Smooth muscle cell (in vitro differentiated cells): ENCODE measurements around the gene ASAP2. TPM values are rescaled to one million over a fixed set of nuclear protein-coding genes. Genes with fewer than 3 reads are reported as not detected.

Experiments used
- DNase-seq: peaks from one replicate; lab custom pipeline; 2025; ENCODE audit not compliant: unreplicated experiment; lab: John Stamatoyannopoulos, UW
- H2AFZ ChIP-seq: fragments of 200-600 bp; sonication (generic); 2 replicates; pipeline ENCODE4 v1.6.0; 2016; ENCODE audit warnings: antibody characterized with exemption, low read depth, mild to moderate bottlenecking
- H3F3A ChIP-seq: fragments of 200-600 bp; sonication (generic); 2 replicates; pipeline ENCODE4 v1.6.0; 2017; ENCODE audit warnings: antibody characterized with exemption, low read depth
- H3K27ac ChIP-seq: fragments of 200-600 bp; sonication (generic); 2 replicates; pipeline ENCODE4 v1.5.1; 2016; ENCODE audit warnings: low read depth, mild to moderate bottlenecking
- H3K27me3 ChIP-seq: fragments of 200-600 bp; sonication (generic); 2 replicates; pipeline ENCODE4 v1.6.1; 2016; ENCODE audit warnings: low read depth, mild to moderate bottlenecking
- H3K36me3 ChIP-seq: fragments of 200-600 bp; sonication (generic); 2 replicates; pipeline ENCODE4 v1.5.1; 2016; ENCODE audit warnings: low read depth
- H3K4me1 ChIP-seq: fragments of 200-600 bp; sonication (generic); 2 replicates; pipeline ENCODE4 v1.5.1; 2016; ENCODE audit warnings: low read depth
- H3K4me2 ChIP-seq: fragments of 200-600 bp; sonication (generic); 2 replicates; pipeline ENCODE4 v1.6.0; 2016; ENCODE audit warnings: mild to moderate bottlenecking
- H3K4me3 ChIP-seq: fragments of 200-600 bp; sonication (generic); 2 replicates; pipeline ENCODE4 v1.5.1; 2016; ENCODE audit warnings: mild to moderate bottlenecking
- H3K79me2 ChIP-seq: fragments of 200-600 bp; sonication (generic); 2 replicates; pipeline ENCODE4 v1.6.0; 2016; ENCODE audit warnings: low read depth, mild to moderate bottlenecking
- H3K9ac ChIP-seq: fragments of 200-600 bp; sonication (generic); 2 replicates; pipeline ENCODE4 v1.6.0; 2016; ENCODE audit warnings: low read depth
- H3K9me3 ChIP-seq: fragments of 200-600 bp; sonication (generic); replicated peaks from 2 replicates; pipeline ENCODE4 v1.5.1; 2016; ENCODE audit warnings: low read depth
- H4K20me1 ChIP-seq: fragments of 200-600 bp; sonication (generic); 2 replicates; pipeline ENCODE4 v1.6.0; 2016; ENCODE audit warnings: low read depth
- whole genome bisulfite sequencing: methylation state at CpG from one replicate; pipeline ENCODE4 v1.1.7; 2016; ENCODE audit warnings: low lambda C conversion rate; 5-methylcytosine and 5-hydroxymethylcytosine counted together
- polyA plus RNA-seq: library from polyadenylated mRNA; unstranded; fragments of >200 nt; fragmentation: Nextera tagmentation; extraction: Ambion mirVana; gene quantifications from 2 replicates; pipeline ENCODE4 v1.2.1, GENCODE V29; 2016
- total RNA-seq: library from RNA; depleted of rRNA; stranded (reverse); fragments of >200 nt; gene quantifications from 2 replicates; pipeline ENCODE4 v1.2.3, GENCODE V29; 2014
- TF ChIP-seq, protein P1 (sequence below): fragments of 200-600 bp; sonication (generic); IDR thresholded peaks from 2 replicates; pipeline ENCODE4 v1.5.1; 2017; ENCODE audit warnings: borderline replicate concordance, mild to moderate bottlenecking, antibody characterized with exemption; ENCODE audit not compliant: insufficient read depth, poor library complexity, severe bottlenecking

The ASAP2 gene
- total and polyA plus RNA-seq, 2 experiments from 2014 or later: 8.8 to 23.1 TPM

DNA sequence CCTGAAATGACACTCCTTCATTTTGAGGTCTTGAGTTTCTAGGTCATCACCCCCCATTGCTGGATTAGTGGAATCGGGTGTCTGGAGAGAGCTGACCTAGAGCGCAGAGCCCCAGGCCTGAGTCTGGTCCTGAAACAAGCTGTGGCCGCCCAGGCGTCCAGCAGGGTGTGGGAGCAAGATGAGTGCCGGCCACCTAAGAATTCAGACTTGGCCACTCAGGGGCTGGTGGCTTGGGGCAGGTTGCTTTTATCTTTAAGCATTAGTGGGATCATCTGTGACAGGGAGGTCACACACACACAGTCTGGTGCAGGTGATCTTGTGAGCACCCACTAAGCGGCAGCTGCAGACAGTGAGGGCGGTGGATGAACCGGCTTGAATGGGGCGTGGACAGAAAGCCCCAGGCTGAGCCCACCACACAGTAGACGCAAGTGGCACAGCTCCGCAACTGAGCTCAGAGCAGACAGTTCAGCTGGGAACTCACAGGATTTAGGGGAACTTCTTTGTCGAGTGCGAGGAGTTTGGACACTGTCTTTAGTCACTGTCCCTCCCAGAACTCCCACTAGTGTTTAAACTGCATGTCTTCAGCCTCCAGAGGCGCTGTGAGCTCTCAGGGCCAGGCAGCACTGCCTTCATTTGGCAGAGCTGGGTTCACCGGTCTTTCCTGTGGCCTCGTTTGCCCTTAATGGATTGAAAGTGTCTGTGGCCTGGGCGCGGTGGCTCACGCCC lies 195.2 kb downstream of the ASAP2 start:
- Histone ChIP-seq H3K9me3 (no peaks in the 10 kb centered on the region), H3K4me3 (no peak overlapping the region), H3K36me3 (no peaks in the 10 kb centered on the region), H4K20me1 (peaks cover 2% of the 10 kb centered on the region), H3K4me2 (no peak overlapping the region), H3F3A (peaks cover 4% of the 10 kb centered on the region), H3K27ac (no peak overlapping the region), H3K4me1 (no peaks in the 10 kb centered on the region), H3K27me3 (no peaks in the 10 kb centered on the region), H3K9ac (no peak overlapping the region), H2AFZ (no peak overlapping the region), H3K79me2 (no peaks in the 10 kb centered on the region)
- TF ChIP-seq, protein P1, sequence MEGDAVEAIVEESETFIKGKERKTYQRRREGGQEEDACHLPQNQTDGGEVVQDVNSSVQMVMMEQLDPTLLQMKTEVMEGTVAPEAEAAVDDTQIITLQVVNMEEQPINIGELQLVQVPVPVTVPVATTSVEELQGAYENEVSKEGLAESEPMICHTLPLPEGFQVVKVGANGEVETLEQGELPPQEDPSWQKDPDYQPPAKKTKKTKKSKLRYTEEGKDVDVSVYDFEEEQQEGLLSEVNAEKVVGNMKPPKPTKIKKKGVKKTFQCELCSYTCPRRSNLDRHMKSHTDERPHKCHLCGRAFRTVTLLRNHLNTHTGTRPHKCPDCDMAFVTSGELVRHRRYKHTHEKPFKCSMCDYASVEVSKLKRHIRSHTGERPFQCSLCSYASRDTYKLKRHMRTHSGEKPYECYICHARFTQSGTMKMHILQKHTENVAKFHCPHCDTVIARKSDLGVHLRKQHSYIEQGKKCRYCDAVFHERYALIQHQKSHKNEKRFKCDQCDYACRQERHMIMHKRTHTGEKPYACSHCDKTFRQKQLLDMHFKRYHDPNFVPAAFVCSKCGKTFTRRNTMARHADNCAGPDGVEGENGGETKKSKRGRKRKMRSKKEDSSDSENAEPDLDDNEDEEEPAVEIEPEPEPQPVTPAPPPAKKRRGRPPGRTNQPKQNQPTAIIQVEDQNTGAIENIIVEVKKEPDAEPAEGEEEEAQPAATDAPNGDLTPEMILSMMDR: no peak
- 88% methylated on average over 19 of the region's 19 CpGs for WGBS
- DNase-seq: no peak

DNA sequence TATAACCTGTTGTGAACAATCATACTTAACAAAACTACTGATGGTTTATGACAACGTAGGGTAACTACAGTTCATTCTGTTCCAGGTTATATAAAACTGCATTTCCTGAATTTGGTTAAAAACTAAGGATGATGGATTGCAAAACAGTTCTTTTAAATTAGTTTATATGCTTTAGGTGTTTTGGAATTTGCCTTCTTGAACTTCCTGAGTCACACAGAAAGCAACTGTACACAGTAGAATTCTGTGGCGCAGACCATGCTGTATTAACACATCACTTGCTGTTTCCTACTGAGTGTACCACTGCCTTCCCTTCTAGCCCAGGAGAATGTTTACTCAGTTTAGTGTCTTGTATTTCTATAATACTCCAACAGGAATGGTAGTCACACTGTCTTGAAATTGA lies 197.3 kb downstream of the ASAP2 start:
- Histone ChIP-seq H3F3A (peaks cover 20% of the 10 kb centered on the region), H3K36me3 (no peaks in the 10 kb centered on the region), H3K27me3 (no peaks in the 10 kb centered on the region), H2AFZ (no peak overlapping the region), H3K4me3 (no peak overlapping the region), H3K27ac (no peak overlapping the region), H3K4me2 (no peak overlapping the region), H3K4me1 (no peaks in the 10 kb centered on the region), H3K79me2 (no peaks in the 10 kb centered on the region), H3K9ac (no peak overlapping the region), H4K20me1 (peaks cover 7% of the 10 kb centered on the region), H3K9me3 (no peaks in the 10 kb centered on the region)
- TF ChIP-seq, protein P1: no peak
- WGBS: 92% methylated on average over 2 of the region's 2 CpGs
- no peak for DNase-seq

DNA sequence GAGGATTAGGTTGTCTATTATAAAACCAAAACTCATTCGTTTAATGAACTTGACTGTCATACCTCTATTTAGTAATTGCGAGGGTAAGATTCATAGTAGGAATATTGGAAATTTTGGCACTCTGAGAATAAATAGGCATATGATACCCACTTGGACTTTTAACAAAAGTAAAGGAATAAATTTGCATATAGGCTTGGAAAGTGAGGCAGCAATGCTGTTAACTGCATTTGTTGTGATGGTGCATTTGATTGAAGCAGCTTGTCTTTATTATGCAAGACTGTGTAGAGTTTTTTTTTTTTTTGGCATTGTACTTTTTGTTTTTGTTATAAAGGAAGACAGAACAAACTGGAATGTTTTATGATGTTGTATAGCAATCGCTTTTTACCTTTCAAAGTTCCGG lies 197.8 kb downstream of the ASAP2 start:
- no peak overlapping the region for H3K4me3 ChIP-seq
- H3K36me3 ChIP-seq: no peaks in the 10 kb centered on the region
- H3K79me2 ChIP-seq: no peaks in the 10 kb centered on the region
- no peaks in the 10 kb centered on the region for H3K27me3 ChIP-seq
- no peak overlapping the region for H2AFZ ChIP-seq
- H3F3A ChIP-seq: peaks cover 21% of the 10 kb centered on the region
- WGBS: 97% methylated on average over 4 of the region's 4 CpGs
- no peak overlapping the region for H3K9ac ChIP-seq
- TF ChIP-seq, protein P1: no peak
- no peak overlapping the region for H3K4me2 ChIP-seq
- no peak overlapping the region for H3K27ac ChIP-seq
- no peaks in the 10 kb centered on the region for H3K9me3 ChIP-seq
- H3K4me1 ChIP-seq: no peaks in the 10 kb centered on the region
- H4K20me1 ChIP-seq: peaks cover 7% of the 10 kb centered on the region
- no peak for DNase-seq

DNA sequence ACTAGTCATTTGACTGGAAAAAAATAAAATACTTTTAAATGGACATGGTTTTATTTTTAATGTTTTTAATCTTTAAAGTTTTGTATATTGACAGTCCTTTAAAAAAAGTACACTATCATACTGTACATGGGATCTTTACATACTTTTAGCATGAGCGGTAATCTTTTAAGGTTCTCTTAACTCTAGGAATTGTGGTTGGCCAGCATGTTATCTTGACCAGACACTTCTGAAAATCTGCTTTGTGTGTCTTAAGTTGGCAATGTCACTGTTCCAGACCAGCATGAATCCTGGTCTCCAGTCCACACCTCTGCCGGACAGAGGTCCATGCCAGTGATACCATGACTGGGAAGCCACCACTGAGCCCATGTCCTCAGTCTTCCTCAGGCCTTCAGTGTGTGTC lies 199.0 kb downstream of the ASAP2 start:
- Histone ChIP-seq H3K79me2 (no peaks in the 10 kb centered on the region), H3K4me2 (peak overlapping the region; percentile 3), H3K9me3 (no peaks in the 10 kb centered on the region), H3K36me3 (peaks cover 1% of the 10 kb centered on the region), H3K9ac (no peak overlapping the region), H3K27ac (no peak overlapping the region), H3F3A (peaks cover 21% of the 10 kb centered on the region), H2AFZ (no peak overlapping the region), H3K4me3 (no peak overlapping the region), H3K27me3 (no peaks in the 10 kb centered on the region), H3K4me1 (no peaks in the 10 kb centered on the region), H4K20me1 (peaks cover 7% of the 10 kb centered on the region)
- WGBS: 69% methylated on average over 2 of the region's 2 CpGs
- TF ChIP-seq, protein P1: no peak
- DNase-seq: no peak
